GM19240 (cell line): ENCODE data around the gene VPS37D.

Experiments
- DNase-seq: peaks from one replicate; pipeline ENCODE4 v3.0.0; 2011; ENCODE audit warnings: low spot score; ENCODE audit not compliant: insufficient read length

Gene VPS37D

DNA sequence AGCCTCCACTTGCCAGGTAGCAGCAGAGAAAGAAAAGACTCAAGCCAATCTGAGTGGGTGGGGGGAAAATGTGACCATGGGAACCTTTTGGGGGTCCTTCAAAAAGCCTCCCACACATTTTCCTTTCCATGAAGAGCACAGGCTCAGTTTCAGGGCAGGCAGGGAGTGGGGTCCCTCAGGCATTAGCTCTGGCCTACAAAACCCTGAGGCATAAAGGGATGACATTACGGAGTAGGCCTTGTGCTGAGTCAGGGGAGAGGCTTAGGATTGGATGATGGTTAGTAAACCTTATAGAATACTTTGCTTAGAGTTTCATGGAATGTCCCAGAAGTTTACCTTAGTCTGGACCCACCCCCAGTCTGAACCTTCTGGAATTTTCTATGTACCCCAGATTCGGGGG lies 12.1 kb downstream of the VPS37D start:
- DNase-seq = no peak

- DNase-seq = no peak
These were observed 12.9 kb downstream of the VPS37D start for GRCh38 chr7:73680501-73680900.

- DNase-seq = no peak
These were observed 13.4 kb downstream of the VPS37D start for GRCh38 chr7:73681031-73681430.

- no peak for DNase-seq
These were observed 15.1 kb downstream of the VPS37D start for GRCh38 chr7:73682745-73683055.

DNA sequence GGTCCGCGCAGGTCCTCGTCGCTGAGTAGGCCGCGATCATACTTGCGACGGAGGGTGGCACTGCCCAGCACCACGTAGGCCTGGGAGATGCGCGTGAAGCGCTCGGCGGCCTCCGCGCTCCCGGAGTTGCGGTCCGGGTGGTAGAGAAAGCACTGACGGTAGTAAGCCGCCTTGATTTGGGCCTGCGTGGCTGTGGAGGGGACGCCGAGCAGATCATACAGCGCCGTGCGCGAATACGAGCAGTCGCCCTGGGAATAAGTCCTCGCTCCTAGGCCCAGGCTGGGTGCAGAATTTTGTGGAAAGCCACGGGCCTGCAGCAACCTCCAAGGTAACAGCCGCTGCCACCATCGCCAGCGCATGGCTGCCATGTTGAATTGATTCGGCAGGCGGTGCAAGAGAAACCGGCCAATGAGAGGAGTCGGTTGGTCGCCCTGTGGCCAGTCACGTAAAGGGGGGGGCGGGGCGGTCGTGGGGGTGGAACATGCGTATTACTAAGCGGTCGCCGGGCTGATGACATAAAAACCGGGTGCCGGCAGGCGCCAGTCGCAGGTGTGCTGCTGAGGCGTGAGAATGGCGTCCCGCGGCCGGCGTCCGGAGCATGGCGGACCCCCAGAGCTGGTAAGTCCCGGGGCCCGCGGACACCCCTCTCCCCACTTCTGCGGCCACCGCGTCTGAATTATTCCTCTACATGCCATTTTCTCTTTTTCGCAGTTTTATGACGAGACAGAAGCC lies 15.6 kb downstream of the VPS37D start, which contains the start of the genes BUD23 and DNAJC30:
Gene BUD23, plus strand, starts transcription at position 542 of the 732 bp plus-strand sequence. Its CDS starts 29 bp downstream, at position 571.
Gene DNAJC30, minus strand, starts transcription at position 398 of the 732 bp plus-strand sequence. Its CDS starts 30 bp downstream, at position 368.
- DNase-seq = peak; percentile 97

- DNase-seq = no peak
These were observed 16.4 kb downstream of the VPS37D start for GRCh38 chr7:73683788-73684693.

- no peak for DNase-seq
These were observed 17.7 kb downstream of the VPS37D start for GRCh38 chr7:73685311-73685710.

DNA sequence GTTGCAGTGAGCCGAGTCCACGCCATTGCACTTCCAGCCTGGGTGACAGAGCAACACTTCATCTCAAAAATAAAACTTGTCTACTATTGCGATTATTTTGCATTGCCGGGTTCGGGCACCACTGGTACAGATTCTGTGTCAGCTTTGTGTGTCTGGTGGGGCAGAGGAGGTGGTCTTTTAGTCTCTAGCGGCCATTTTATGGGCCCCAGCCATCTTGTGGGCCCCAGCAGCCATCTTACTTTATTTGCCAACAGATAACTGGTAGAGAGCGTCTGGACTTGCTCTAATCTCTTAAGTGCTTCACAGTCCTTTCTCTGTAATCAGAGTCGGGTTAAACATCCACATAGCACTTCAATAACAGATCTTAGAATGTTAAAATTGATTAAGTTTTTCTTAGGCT lies 20.7 kb downstream of the VPS37D start:
- DNase-seq = no peak

DNA sequence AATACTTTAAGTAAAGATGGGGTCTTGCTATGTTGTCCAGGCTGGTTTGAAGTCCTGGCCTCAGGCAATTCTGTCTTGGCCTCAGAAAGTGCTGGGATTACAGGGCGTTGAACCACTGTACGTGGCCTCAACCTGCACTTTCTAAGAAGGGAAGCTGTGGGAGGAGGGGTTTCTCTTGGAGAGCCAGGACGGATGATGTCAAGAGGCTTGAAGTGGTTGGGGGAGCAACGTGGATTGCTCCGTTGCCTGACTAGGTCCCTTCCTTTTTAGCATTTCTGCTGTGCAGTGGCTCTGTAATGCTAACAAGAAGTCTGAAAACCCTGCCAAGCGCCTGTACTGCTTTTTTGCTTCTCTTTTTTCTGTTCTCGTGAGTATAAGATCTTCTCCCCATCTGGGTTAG lies 23.0 kb downstream of the VPS37D start:
- DNase-seq = no peak

GRCh38 chr7:73696372-73696771 lies 28.7 kb downstream of the VPS37D start:
- DNase-seq = no peak

- no peak for DNase-seq
These were observed 30.8 kb downstream of the VPS37D start for GRCh38 chr7:73698410-73698809.

GRCh38 chr7:73699370-73700068 lies 31.9 kb downstream of the VPS37D start:
- DNase-seq = no peak

DNA sequence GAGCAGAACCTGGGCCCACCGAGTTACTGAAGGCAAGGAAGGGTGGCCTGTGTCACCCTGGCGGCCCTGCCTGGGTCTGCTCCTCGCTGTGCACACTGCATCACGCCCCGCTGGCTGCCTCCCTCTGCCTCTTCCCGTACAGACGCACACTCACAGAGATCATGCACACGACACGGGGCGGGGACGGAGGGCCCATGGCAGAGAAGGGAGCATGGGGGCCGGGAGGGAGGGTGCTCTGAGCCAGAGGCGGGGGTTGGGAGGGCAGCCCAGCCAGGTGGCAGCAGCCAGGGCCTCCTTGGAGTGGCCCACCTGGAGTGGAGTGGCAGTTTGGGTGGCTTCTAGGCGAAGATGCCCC lies 32.4 kb downstream of the VPS37D start:
- no peak for DNase-seq

DNA sequence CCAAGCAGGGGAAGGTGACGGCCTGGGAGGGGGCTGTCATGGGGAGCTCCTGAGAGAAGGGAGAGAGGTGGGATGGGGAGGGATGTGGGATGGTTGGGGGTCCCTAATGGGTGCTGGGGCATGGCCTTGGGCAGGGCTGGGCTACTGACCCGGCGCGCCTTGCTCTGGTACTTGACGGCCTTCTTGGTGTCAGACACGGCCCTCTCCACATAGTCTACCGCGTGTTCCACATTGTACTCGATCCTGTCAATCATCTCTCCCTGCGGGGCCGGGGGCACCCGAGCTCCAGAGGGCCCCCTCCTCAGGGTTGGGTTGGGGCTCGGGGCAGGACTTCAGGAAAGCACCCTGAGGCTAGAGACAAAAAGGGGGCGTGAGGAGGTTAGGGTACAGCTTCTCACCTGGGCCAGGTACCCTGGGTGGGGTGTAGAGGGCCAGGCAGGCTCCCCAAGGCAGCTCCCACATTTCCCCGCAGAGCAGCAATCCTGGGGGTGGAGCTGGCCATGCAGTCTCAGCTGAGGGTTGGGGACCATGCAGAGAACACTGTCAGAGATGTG lies 33.0 kb downstream of the VPS37D start:
- no peak for DNase-seq

- DNase-seq = no peak
These were observed 33.8 kb downstream of the VPS37D start for GRCh38 chr7:73701357-73701995.

- DNase-seq = no peak
These were observed 34.6 kb downstream of the VPS37D start for GRCh38 chr7:73702226-73702625.

DNA sequence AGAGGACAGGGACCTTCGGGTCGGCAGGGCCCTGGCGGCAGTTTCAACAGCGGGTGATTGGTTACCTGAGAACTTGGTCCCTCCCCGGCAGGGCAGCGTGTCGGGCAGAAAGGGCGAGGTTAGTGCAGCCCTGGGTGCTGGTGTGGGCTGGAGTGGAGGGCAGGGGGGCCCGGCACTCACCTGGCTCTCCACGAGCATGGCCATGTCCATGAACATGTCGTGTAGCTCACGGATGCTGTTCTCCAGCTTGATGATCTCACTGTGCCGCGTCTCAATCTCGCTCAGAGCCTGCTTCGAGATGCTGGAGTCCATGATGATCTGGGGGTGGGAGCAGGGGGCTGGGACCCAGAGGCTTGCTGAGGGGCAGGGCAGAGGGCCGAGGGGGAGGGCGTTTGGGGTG lies 35.0 kb downstream of the VPS37D start:
- no peak for DNase-seq

- DNase-seq = no peak
These were observed 35.6 kb downstream of the VPS37D start for GRCh38 chr7:73703225-73703624.

- DNase-seq = no peak
These were observed 36.4 kb downstream of the VPS37D start for GRCh38 chr7:73703757-73704639.
